GM12878 (cell line): ENCODE data around the gene PCLO.

ENCODE experiments used
- ESRRA ChIP-seq: IDR thresholded peaks from 2 replicates; pipeline ENCODE4 v1.6.1; 2012; ENCODE audit warnings: mild to moderate bottlenecking, low read length, improper control_type of control experiment
- SMC3 ChIP-seq: IDR thresholded peaks from 2 replicates; pipeline ENCODE4 v1.6.1; 2011; ENCODE audit warnings: low read length, improper control_type of control experiment, borderline replicate concordance
- SRF ChIP-seq, 2 experiments: IDR thresholded peaks; 2 replicates each; pipeline ENCODE4 v1.6.1; 2011; ENCODE audit warnings: low read depth in 2 of 2, low read length in 2 of 2, mild to moderate bottlenecking in 1 of 2, moderate library complexity in 1 of 2
- TAF1 ChIP-seq: IDR thresholded peaks from 2 replicates; pipeline ENCODE4 v1.6.1; 2011; ENCODE audit warnings: mild to moderate bottlenecking, low read depth, low read length, borderline replicate concordance
- TARDBP ChIP-seq: IDR thresholded peaks from 2 replicates; pipeline ENCODE4 v1.6.1; 2016; ENCODE audit warnings: borderline replicate concordance
- TBL1XR1 ChIP-seq: IDR thresholded peaks from 2 replicates; pipeline ENCODE4 v1.6.1; 2012; ENCODE audit warnings: low read depth, low read length, improper control_type of control experiment
- YY1 ChIP-seq: IDR thresholded peaks from 2 replicates; pipeline ENCODE4 v1.6.1; 2011; ENCODE audit warnings: low read depth, mild to moderate bottlenecking, low read length
- TF ChIP-seq, protein P1 (sequence below), 3 experiments: IDR thresholded peaks in 2 of 3; conservative IDR thresholded peaks in 1 of 3; 2 replicates each; pipeline ENCODE4 v1.5.1; 2011; ENCODE audit warnings: low read depth in 3 of 3, low read length in 3 of 3, mild to moderate bottlenecking in 3 of 3, control low read depth in 2 of 3, moderate library complexity in 2 of 3, inconsistent platforms in 1 of 3, mixed read lengths in 1 of 3; ENCODE audit not compliant: control insufficient read depth in 2 of 3, insufficient read depth in 1 of 3; ENCODE audit errors: extremely low read depth in 1 of 3
- TF ChIP-seq, protein P2 (sequence below): fragments of 450-650 bp; IDR thresholded peaks from 2 replicates; pipeline ENCODE4 v1.6.1; 2017; ENCODE audit warnings: mild to moderate bottlenecking, moderate library complexity

DNA sequence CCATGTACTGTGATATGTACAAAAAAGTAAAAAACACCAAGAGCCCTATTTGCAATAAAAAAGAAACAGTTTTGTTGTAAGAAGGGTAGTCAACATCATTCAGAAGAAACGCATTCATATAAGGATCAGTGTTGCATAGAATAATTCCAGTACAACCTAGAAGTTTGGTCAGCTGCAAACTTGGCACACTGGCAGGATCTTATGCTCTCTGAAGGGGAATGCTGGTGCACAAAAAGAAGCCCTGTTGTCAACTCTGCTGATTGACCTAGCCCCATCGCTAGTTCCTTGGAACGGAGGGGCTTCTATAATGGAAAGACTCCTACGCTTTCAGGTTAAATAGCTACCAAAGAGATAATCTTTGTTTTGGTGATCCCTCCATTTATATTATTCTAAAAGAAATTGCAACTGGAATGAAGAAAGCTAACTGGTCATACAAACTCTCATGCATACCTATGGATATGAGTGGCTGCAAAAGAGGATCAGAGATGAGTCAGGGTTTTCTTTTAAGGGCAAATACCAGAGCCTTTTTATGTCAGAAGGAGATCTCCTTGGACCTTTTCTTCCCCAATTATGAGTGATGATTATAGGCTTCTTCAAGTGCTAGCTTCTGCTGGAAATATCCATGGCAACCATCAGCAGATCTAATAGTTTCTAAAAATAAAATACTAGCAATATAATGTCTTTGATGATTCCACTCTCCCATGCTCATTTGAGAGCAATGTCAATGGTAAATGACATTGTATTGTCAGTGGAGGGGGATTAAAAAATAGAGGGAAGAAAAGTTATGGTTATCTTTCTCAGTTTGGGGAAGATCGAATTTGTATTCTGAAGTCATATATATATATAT lies 406.8 kb downstream of the PCLO start:
- TF ChIP-seq, protein P1, sequence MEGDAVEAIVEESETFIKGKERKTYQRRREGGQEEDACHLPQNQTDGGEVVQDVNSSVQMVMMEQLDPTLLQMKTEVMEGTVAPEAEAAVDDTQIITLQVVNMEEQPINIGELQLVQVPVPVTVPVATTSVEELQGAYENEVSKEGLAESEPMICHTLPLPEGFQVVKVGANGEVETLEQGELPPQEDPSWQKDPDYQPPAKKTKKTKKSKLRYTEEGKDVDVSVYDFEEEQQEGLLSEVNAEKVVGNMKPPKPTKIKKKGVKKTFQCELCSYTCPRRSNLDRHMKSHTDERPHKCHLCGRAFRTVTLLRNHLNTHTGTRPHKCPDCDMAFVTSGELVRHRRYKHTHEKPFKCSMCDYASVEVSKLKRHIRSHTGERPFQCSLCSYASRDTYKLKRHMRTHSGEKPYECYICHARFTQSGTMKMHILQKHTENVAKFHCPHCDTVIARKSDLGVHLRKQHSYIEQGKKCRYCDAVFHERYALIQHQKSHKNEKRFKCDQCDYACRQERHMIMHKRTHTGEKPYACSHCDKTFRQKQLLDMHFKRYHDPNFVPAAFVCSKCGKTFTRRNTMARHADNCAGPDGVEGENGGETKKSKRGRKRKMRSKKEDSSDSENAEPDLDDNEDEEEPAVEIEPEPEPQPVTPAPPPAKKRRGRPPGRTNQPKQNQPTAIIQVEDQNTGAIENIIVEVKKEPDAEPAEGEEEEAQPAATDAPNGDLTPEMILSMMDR (IDR thresholded peaks at IDR 0.05 in 2 of 3, conservative IDR thresholded peaks at IDR 0.05 in 1 of 3; ENCODE audit: control insufficient read depth in 2 of 3, extremely low read depth in 1 of 3, insufficient read depth in 1 of 3, low read depth in 3 of 3, low read length in 3 of 3), result no peak
- no peak for TF ChIP-seq YY1
- no peak for TF ChIP-seq TAF1
- no peak for TF ChIP-seq TBL1XR1
- no peak for TF ChIP-seq TARDBP
- TF ChIP-seq SRF (IDR thresholded peaks at IDR 0.05; ENCODE audit: low read depth in 2 of 2, low read length in 2 of 2), result no peak
- TF ChIP-seq ESRRA, result no peak
- no peak for TF ChIP-seq SMC3
- TF ChIP-seq, protein P2, sequence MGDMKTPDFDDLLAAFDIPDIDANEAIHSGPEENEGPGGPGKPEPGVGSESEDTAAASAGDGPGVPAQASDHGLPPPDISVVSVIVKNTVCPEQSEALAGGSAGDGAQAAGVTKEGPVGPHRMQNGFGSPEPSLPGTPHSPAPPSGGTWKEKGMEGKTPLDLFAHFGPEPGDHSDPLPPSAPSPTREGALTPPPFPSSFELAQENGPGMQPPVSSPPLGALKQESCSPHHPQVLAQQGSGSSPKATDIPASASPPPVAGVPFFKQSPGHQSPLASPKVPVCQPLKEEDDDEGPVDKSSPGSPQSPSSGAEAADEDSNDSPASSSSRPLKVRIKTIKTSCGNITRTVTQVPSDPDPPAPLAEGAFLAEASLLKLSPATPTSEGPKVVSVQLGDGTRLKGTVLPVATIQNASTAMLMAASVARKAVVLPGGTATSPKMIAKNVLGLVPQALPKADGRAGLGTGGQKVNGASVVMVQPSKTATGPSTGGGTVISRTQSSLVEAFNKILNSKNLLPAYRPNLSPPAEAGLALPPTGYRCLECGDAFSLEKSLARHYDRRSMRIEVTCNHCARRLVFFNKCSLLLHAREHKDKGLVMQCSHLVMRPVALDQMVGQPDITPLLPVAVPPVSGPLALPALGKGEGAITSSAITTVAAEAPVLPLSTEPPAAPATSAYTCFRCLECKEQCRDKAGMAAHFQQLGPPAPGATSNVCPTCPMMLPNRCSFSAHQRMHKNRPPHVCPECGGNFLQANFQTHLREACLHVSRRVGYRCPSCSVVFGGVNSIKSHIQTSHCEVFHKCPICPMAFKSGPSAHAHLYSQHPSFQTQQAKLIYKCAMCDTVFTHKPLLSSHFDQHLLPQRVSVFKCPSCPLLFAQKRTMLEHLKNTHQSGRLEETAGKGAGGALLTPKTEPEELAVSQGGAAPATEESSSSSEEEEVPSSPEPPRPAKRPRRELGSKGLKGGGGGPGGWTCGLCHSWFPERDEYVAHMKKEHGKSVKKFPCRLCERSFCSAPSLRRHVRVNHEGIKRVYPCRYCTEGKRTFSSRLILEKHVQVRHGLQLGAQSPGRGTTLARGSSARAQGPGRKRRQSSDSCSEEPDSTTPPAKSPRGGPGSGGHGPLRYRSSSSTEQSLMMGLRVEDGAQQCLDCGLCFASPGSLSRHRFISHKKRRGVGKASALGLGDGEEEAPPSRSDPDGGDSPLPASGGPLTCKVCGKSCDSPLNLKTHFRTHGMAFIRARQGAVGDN, result no peak
